ENCODE results near the gene CPPED1. TPM values are rescaled to one million over a fixed set of nuclear protein-coding genes. Genes with fewer than 3 reads are reported as not detected.

CPPED1 gene
- total and polyA plus RNA-seq, 10 of the 15 experiments (the other 5 are each of a cell fraction or from before 2014, with no cell fraction given), result 7.1 to 39.0 (median 16.0) TPM

DNA sequence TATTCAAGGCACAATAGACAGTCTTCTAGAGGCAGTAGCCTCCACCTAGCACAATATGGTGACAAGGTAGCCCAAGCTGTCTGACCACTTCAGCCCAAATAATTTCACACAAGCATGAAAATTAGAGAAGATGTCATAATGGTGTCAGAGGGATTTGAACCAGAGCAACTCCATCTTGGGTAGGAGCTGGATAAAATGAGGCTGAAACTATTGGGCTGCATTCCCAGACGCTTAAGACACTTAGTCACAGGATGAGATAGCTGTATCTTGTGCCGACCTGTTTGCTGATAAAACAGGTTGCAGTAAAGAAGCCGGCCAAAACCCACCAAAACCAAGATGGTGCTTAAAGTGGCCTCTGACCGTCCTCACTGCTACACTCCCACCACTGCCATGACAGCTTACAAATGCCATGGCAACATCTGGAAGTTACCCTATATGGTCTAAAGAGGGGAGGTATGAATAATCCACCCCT lies 192.6 kb downstream of the CPPED1 start:
- no peak overlapping the region for H3K4me2 ChIP-seq (ENCODE audit: control insufficient read depth, insufficient read depth)
- no peaks in the 10 kb centered on the region for H4K20me1 ChIP-seq (ENCODE audit: control insufficient read depth, insufficient read depth)
- RAD21 ChIA-PET (ENCODE audit: unreplicated experiment), result interaction anchor here (1.1 kb wide), 1 partner anchor 71 kb away, joined by 3 read pairs; no protein-coding TSS in a partner anchor
- 79% methylated on average over 4 of the region's 4 CpGs for WGBS (ENCODE audit: insufficient coverage, insufficient replicate concordance, low lambda C conversion rate, missing lambda C conversion rate)
- no peaks in the 10 kb centered on the region; the same call in 2 of the 3 replicates for H3K9me3 ChIP-seq (replicated peaks; ENCODE audit: control insufficient read depth, insufficient read depth, low read length)
- ATAC-seq (no peak), FAIRE-seq (no peak), DNase-seq (ENCODE audit: low read depth, low spot score) (no peak)
- intact Hi-C loops (cut with micrococcal nuclease; ENCODE audit: unreplicated experiment) (loop anchor here (5.0 kb wide), 1 partner anchor 74 kb away; no protein-coding TSS in a partner anchor), in situ Hi-C loops (cut with MboI) (no loop called here)
- no peak overlapping the region for H3K27ac ChIP-seq (ENCODE audit: control insufficient read depth, insufficient read depth)
- H3K4me3 ChIP-seq, result no peak overlapping the region
- POLR2A ChIA-PET, result interaction anchor here (0.5 kb wide), 1 partner anchor 823 kb away, joined by 5 read pairs; no protein-coding TSS in a partner anchor
- TF ChIP-seq RCOR1 (conservative IDR thresholded peaks at IDR 0.05; ENCODE audit: low read depth, low read length) (no peak), RAD21 (IDR thresholded peaks at IDR 0.05; ENCODE audit: insufficient read depth, low read depth, low read length) (no peak), CBX5 (IDR thresholded peaks at IDR 0.05; ENCODE audit: low read depth) (no peak), IRF4 (IDR thresholded peaks at IDR 0.05; ENCODE audit: low read depth, low read length) (no peak), RBBP5 (conservative IDR thresholded peaks at IDR 0.05) (no peak), CBFB (IDR thresholded peaks at IDR 0.05; ENCODE audit: low read depth) (no peak), MYB (IDR thresholded peaks at IDR 0.05; ENCODE audit: borderline replicate concordance, low read depth, low read length) (no peak), CHD2 (IDR thresholded peaks at IDR 0.05; ENCODE audit: borderline replicate concordance, low read depth, low read length) (no peak), POLR2AphosphoS2 (IDR thresholded peaks at IDR 0.05; ENCODE audit: low read depth, low read length) (no peak), BRCA1 (IDR thresholded peaks at IDR 0.05; ENCODE audit: low read depth, low read length) (no peak), RELA (IDR thresholded peaks at IDR 0.05; ENCODE audit: borderline replicate concordance, partially characterized antibody) (no peak), SMARCA5 (IDR thresholded peaks at IDR 0.05) (no peak), NR2C1 (IDR thresholded peaks at IDR 0.05) (no peak), EGR1 (IDR thresholded peaks at IDR 0.05; ENCODE audit: borderline replicate concordance in 1 of 2, low read depth in 2 of 2, low read length in 2 of 2) (no peak), SREBF1 (IDR thresholded peaks at IDR 0.05; ENCODE audit: low read length) (no peak)
- TF ChIP-seq, protein P1, sequence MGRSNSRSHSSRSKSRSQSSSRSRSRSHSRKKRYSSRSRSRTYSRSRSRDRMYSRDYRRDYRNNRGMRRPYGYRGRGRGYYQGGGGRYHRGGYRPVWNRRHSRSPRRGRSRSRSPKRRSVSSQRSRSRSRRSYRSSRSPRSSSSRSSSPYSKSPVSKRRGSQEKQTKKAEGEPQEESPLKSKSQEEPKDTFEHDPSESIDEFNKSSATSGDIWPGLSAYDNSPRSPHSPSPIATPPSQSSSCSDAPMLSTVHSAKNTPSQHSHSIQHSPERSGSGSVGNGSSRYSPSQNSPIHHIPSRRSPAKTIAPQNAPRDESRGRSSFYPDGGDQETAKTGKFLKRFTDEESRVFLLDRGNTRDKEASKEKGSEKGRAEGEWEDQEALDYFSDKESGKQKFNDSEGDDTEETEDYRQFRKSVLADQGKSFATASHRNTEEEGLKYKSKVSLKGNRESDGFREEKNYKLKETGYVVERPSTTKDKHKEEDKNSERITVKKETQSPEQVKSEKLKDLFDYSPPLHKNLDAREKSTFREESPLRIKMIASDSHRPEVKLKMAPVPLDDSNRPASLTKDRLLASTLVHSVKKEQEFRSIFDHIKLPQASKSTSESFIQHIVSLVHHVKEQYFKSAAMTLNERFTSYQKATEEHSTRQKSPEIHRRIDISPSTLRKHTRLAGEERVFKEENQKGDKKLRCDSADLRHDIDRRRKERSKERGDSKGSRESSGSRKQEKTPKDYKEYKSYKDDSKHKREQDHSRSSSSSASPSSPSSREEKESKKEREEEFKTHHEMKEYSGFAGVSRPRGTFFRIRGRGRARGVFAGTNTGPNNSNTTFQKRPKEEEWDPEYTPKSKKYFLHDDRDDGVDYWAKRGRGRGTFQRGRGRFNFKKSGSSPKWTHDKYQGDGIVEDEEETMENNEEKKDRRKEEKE (IDR thresholded peaks at IDR 0.05), result no peak
- TF ChIP-seq, protein P2, sequence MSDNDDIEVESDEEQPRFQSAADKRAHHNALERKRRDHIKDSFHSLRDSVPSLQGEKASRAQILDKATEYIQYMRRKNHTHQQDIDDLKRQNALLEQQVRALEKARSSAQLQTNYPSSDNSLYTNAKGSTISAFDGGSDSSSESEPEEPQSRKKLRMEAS (IDR thresholded peaks at IDR 0.05; ENCODE audit: low read depth, low read length), result no peak
- TF ChIP-seq, protein P3, sequence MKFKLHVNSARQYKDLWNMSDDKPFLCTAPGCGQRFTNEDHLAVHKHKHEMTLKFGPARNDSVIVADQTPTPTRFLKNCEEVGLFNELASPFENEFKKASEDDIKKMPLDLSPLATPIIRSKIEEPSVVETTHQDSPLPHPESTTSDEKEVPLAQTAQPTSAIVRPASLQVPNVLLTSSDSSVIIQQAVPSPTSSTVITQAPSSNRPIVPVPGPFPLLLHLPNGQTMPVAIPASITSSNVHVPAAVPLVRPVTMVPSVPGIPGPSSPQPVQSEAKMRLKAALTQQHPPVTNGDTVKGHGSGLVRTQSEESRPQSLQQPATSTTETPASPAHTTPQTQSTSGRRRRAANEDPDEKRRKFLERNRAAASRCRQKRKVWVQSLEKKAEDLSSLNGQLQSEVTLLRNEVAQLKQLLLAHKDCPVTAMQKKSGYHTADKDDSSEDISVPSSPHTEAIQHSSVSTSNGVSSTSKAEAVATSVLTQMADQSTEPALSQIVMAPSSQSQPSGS (IDR thresholded peaks at IDR 0.05; ENCODE audit: low read length), result no peak
- H3K36me3 ChIP-seq (ENCODE audit: control insufficient read depth in 2 of 2, insufficient read depth in 2 of 2, low read length in 1 of 2), result no peaks in the 10 kb centered on the region
- BruUV-seq (replicated peaks), result no TSS peak
- CTCF ChIA-PET, result interaction anchor here (0.7 kb wide), 1 partner anchor 120 kb away, joined by 3 read pairs; no protein-coding TSS in a partner anchor
- H3K79me2 ChIP-seq (ENCODE audit: control insufficient read depth, insufficient read depth, low read length), result no peaks in the 10 kb centered on the region
- no peak overlapping the region for H2AFZ ChIP-seq (ENCODE audit: control insufficient read depth, low read depth, low read length)
- H3K9ac ChIP-seq (ENCODE audit: control insufficient read depth, insufficient read depth, low read length), result no peak overlapping the region
- H3K4me1 ChIP-seq (ENCODE audit: control insufficient read depth, insufficient read depth, low read length), result peaks cover 11% of the 10 kb centered on the region
- SMC1A ChIA-PET (ENCODE audit: uncharacterized antibody, unreplicated experiment), result no interaction called here
- no peaks in the 10 kb centered on the region for H3K27me3 ChIP-seq (replicated peaks in 1 of 2; ENCODE audit: control insufficient read depth in 2 of 2, insufficient read depth in 2 of 2, low read length in 1 of 2)
